Fibroblast of lung (primary cell): ENCODE results near the gene AGTPBP1. TPM values are rescaled to one million over a fixed set of nuclear protein-coding genes. Genes with fewer than 3 reads are reported as not detected.

Experiments used
- DNase-seq, 2 donors: peaks; one replicate each; pipeline versions ENCODE4 v3.0.0 to v3.0.0-alpha.2; 2010; ENCODE audit warnings: low read depth in 2 of 2
- H2AFZ ChIP-seq: 2 replicates; pipeline ENCODE4 v1.5.1; 2012; ENCODE audit warnings: low read length, control low read depth, inconsistent platforms
- H3K27ac ChIP-seq: 2 replicates; pipeline ENCODE4 v1.5.1; 2011; ENCODE audit warnings: low read length, control low read depth; ENCODE audit not compliant: insufficient read depth
- H3K27me3 ChIP-seq: 2 replicates; pipeline ENCODE4 v1.5.1; 2011; ENCODE audit warnings: mild to moderate bottlenecking, low read length; ENCODE audit not compliant: control insufficient read depth, insufficient read depth
- H3K36me3 ChIP-seq: 2 replicates; pipeline ENCODE4 v1.5.1; 2011; ENCODE audit warnings: low read length; ENCODE audit not compliant: control insufficient read depth, insufficient read depth
- H3K4me1 ChIP-seq: 2 replicates; pipeline ENCODE4 v1.5.1; 2011; ENCODE audit warnings: low read length; ENCODE audit not compliant: control insufficient read depth, insufficient read depth; ENCODE audit errors: extremely low read depth
- H3K4me2 ChIP-seq: 2 replicates; pipeline ENCODE4 v1.5.1; 2011; ENCODE audit warnings: low read length, control low read depth; ENCODE audit not compliant: insufficient read depth; ENCODE audit errors: extremely low read depth
- H3K4me3 ChIP-seq, 4 experiments: fragments of 200-600 bp in 1 of 4; sonication (generic) in 1 of 4; replicated peaks in 1 of 4; 2 replicates each; pipeline ENCODE4 v1.5.1; 2011 to 2016; ENCODE audit warnings: low read length in 4 of 4, low read depth in 3 of 4, mild to moderate bottlenecking in 3 of 4, control low read depth in 2 of 4, inconsistent platforms in 1 of 4, mixed read lengths in 1 of 4; ENCODE audit not compliant: insufficient read depth in 1 of 4; ENCODE audit errors: control extremely low read depth in 1 of 4
- H3K79me2 ChIP-seq: 2 replicates; pipeline ENCODE4 v1.5.1; 2012; ENCODE audit warnings: mild to moderate bottlenecking, low read length, inconsistent platforms; ENCODE audit not compliant: control insufficient read depth, insufficient read depth
- H3K9ac ChIP-seq: 2 replicates; pipeline ENCODE4 v1.5.1; 2011; ENCODE audit warnings: mild to moderate bottlenecking, low read length, control low read depth; ENCODE audit not compliant: insufficient read depth
- H3K9me3 ChIP-seq: 2 replicates; pipeline ENCODE4 v1.5.1; 2012; ENCODE audit warnings: low read depth, low read length; ENCODE audit not compliant: control insufficient read depth, insufficient read depth
- H4K20me1 ChIP-seq: 2 replicates; pipeline ENCODE4 v1.5.1; 2011; ENCODE audit warnings: low read length; ENCODE audit not compliant: control insufficient read depth, insufficient read depth; ENCODE audit errors: extremely low read depth
- EZH2 ChIP-seq: IDR thresholded peaks from 2 replicates; pipeline ENCODE4 v1.5.1; 2012; ENCODE audit warnings: low read length, control low read depth, mild to moderate bottlenecking; ENCODE audit errors: missing control alignments
- polyA plus RNA-seq, 2 donors: library from polyadenylated mRNA; depleted of rRNA in 1 of 2; stranded (reverse) in 1 of 2; unstranded in 1 of 2; fragments of >200 nt; gene quantifications; 2 replicates each; pipeline ENCODE4 v1.2.1, GENCODE V29; 2011 to 2012; ENCODE audit warnings: missing spikeins in 1 of 2
- total RNA-seq: library from RNA; depleted of rRNA; stranded (reverse); fragments of >200 nt; gene quantifications from 2 replicates; pipeline ENCODE4 v1.2.1, GENCODE V29; 2014
- TF ChIP-seq, protein P1 (sequence below), 2 donors: IDR thresholded peaks in 1 of 2; conservative IDR thresholded peaks in 1 of 2; 1 replicate in 1 of 2; 2 replicates in 1 of 2; pipeline ENCODE4 v1.5.1; 2011 to 2012; ENCODE audit warnings: low read length in 2 of 2, control low read depth in 1 of 2, inconsistent platforms in 1 of 2, low read depth in 1 of 2, mild to moderate bottlenecking in 1 of 2

AGTPBP1 gene
- total and polyA plus RNA-seq, 2 donors (not counting 1 experiment from before 2014, with no cell fraction given): 10.6 to 10.7 TPM

DNA sequence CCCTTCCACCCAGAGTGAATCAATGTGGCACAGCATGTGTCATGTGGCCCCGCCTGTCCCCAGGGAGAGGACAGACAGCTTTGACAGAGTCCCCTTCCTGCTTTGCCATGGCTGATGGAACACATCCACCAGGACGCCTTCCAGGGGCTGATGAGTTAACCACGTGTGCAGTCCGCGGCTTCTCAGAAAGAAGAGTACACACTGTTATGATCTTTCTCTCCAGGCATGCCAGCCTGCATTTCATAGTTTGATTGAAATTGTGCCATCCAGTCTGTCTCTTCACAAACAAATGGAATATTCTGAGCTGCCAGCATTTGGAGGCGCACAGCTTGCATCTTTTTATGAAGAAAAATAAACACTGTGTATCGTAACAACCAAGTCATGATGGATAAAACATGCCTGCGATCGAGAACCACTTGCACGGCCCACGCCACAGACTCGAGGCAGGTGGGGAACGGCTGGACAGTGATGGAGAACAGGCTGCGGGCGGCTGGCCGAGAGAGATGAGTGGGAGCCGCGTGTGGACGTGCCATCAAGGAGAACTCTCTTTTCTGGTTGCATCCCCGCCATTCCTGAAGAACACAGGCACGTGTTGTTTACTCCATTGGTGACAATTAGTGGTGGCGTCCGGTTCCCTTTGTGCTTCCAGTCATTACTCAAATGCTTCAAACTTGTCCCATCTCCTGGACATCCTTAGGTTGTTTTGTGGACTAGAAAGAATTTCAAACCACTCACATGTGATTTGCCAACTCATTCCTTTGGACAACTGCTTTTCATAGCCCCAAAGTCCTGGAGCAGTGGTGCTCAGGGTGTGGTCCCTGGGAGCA, 220.2 kb downstream of the AGTPBP1 start:
- no peaks in the 10 kb centered on the region for H3K9me3 ChIP-seq
- no peak overlapping the region for H3K9ac ChIP-seq
- H3K27me3 ChIP-seq: no peaks in the 10 kb centered on the region
- no peak for TF ChIP-seq EZH2
- TF ChIP-seq, protein P1, sequence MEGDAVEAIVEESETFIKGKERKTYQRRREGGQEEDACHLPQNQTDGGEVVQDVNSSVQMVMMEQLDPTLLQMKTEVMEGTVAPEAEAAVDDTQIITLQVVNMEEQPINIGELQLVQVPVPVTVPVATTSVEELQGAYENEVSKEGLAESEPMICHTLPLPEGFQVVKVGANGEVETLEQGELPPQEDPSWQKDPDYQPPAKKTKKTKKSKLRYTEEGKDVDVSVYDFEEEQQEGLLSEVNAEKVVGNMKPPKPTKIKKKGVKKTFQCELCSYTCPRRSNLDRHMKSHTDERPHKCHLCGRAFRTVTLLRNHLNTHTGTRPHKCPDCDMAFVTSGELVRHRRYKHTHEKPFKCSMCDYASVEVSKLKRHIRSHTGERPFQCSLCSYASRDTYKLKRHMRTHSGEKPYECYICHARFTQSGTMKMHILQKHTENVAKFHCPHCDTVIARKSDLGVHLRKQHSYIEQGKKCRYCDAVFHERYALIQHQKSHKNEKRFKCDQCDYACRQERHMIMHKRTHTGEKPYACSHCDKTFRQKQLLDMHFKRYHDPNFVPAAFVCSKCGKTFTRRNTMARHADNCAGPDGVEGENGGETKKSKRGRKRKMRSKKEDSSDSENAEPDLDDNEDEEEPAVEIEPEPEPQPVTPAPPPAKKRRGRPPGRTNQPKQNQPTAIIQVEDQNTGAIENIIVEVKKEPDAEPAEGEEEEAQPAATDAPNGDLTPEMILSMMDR (conservative IDR thresholded peaks at IDR 0.05 in 1 of 2, IDR thresholded peaks at IDR 0.05 in 1 of 2; ENCODE audit: low read depth in 1 of 2, low read length in 2 of 2): no peak
- H4K20me1 ChIP-seq: no peaks in the 10 kb centered on the region
- H3K4me2 ChIP-seq: no peak overlapping the region
- no peaks in the 10 kb centered on the region for H3K36me3 ChIP-seq
- no peak overlapping the region for H2AFZ ChIP-seq
- no peak overlapping the region for H3K4me3 ChIP-seq
- DNase-seq: no peak
- H3K79me2 ChIP-seq: no peaks in the 10 kb centered on the region
- H3K27ac ChIP-seq: no peak overlapping the region
- H3K4me1 ChIP-seq: no peaks in the 10 kb centered on the region

DNA sequence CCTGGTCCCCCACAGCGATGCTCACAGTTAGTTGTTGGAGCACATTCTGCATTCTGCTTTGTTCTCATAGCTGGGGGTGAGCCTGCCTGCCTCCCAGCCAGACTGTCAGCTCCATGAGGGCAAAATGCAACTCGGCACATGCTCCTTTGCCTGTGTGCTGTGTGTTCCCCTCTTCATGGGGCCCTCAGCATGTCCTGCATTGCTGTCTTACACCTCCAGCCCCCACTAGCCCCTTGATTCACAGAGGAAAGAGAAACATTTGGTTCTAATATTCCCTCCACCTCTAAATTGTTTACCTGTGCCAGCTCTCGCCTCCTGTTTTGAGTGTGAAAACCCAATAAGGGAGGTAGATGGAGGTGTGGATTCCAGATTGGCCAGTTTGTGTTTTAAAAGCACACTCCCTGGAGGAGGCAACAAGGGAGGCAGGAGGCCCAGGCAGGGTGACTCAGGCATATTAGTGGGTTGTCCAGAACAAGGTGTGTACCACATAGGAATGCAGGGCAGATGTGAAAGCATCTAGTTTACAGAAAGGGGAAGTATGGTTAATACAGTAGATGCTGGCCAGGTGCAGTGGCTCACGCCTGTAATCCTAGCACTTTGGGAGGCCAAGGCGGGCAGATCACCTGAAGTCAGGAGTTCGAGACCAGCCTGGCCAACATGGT, 224.6 kb downstream of the AGTPBP1 start:
- no peaks in the 10 kb centered on the region for H3K4me1 ChIP-seq
- H3K79me2 ChIP-seq: no peaks in the 10 kb centered on the region
- TF ChIP-seq EZH2: no peak
- TF ChIP-seq, protein P1 (conservative IDR thresholded peaks at IDR 0.05 in 1 of 2, IDR thresholded peaks at IDR 0.05 in 1 of 2; ENCODE audit: low read depth in 1 of 2, low read length in 2 of 2): no peak
- H3K9me3 ChIP-seq: no peaks in the 10 kb centered on the region
- no peaks in the 10 kb centered on the region for H3K36me3 ChIP-seq
- H4K20me1 ChIP-seq: no peaks in the 10 kb centered on the region
- no peak overlapping the region for H3K9ac ChIP-seq
- H3K4me2 ChIP-seq: no peak overlapping the region
- no peak for DNase-seq
- no peaks in the 10 kb centered on the region for H3K27me3 ChIP-seq
- no peak overlapping the region for H3K4me3 ChIP-seq
- no peak overlapping the region for H2AFZ ChIP-seq
- no peak overlapping the region for H3K27ac ChIP-seq

DNA sequence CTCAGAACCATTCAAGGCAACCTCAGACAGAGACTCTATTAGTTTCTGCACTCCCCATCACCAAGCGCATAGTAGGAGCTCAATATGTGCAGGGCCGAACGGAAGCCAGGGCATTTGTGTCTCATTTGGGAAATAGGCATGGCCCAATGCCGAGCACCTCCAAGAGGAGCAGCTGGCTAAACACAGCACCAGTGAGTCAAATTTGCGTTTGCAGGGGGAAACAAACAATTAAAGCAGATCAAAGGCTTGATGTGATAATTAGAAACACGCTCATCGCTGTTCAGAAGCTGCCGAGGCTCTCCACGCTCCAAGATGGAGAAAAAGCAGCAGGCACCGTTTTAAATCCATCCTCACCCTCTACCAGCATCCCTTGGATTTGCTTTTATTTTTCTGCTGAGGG, 225.3 kb downstream of the AGTPBP1 start:
- H3K4me3 ChIP-seq: no peak overlapping the region
- no peak overlapping the region for H3K27ac ChIP-seq
- DNase-seq: no peak
- H3K36me3 ChIP-seq: no peaks in the 10 kb centered on the region
- no peaks in the 10 kb centered on the region for H4K20me1 ChIP-seq
- no peak overlapping the region for H2AFZ ChIP-seq
- H3K4me2 ChIP-seq: no peak overlapping the region
- no peaks in the 10 kb centered on the region for H3K79me2 ChIP-seq
- H3K9me3 ChIP-seq: no peaks in the 10 kb centered on the region
- no peaks in the 10 kb centered on the region for H3K4me1 ChIP-seq
- H3K27me3 ChIP-seq: no peaks in the 10 kb centered on the region
- TF ChIP-seq, protein P1 (conservative IDR thresholded peaks at IDR 0.05 in 1 of 2, IDR thresholded peaks at IDR 0.05 in 1 of 2; ENCODE audit: low read depth in 1 of 2, low read length in 2 of 2): no peak
- no peak overlapping the region for H3K9ac ChIP-seq
